GM21717 (cell line): ENCODE data around the gene ZMYND10.
A peak's percentile ranks its signal among the peaks of the same experiment; 100 is the strongest.

Experiments used
- ATAC-seq: cut with Tn5 transposase; IDR thresholded peaks from one replicate; pipeline ENCODE4 v1.9.1; 2021; ENCODE audit warnings: mild to moderate bottlenecking, moderate library complexity; ENCODE audit not compliant: unreplicated experiment

ZMYND10 gene

DNA sequence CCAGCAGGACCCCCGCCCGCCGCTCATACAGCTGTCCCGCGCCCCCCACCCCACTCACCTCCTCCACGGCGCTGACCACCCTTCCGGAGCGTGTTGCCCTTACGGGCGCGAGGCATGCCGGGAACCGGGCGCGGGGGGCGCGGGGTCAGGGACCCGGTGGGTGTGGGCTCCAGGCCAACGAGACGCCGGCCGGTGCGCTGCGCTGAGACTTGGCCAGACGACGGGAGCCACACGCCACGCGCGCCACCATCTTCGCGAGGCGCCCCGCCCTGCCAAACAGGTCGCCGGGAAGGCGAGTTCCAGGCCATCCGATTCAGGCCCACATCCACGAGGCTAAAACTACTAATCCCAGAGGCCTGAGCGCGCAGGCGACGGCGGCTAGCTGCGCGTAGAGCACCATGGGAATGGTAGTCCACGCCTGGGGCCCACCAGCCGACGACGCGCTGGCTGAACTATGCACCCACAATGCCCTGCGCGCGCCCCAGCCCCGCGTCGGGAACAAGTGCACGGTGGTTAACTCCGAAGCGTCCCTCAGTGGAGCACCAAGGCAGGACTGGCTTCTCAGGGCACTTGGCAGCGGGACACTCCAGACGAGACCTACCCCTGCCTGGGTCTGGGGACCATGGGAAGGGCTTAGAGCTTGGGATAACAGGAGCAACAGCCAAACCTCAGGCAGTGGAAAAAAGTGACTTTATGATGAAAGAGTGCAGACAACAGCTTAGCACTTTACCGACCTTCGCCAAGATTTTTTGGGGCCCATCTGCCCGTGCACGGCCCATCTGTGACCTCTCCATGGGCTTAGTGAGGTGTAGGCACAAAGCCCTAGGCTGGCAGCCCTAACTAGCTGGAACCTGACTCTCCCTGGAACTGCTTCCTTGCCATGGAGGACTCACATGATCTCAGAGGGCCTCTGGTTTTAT lies 53.1 kb downstream of the ZMYND10 start, which contains the start of gene IFRD2:
TSS of gene IFRD2 (minus strand) at position 271 of the 920 bp plus-strand sequence. CDS start at position 116, 155 bp downstream.
- peak; percentile 84 for ATAC-seq
